Erythroblast (primary cell): ENCODE data around the gene TMEM179.

Experiments
- GATA1 ChIP-seq: IDR thresholded peaks from 2 replicates; pipeline ENCODE4 v1.6.1; 2011; ENCODE audit warnings: low read depth, mild to moderate bottlenecking, control low read depth, low read length, moderate library complexity
- POLR2A ChIP-seq: IDR thresholded peaks from 2 replicates; pipeline ENCODE4 v1.6.1; 2011; ENCODE audit warnings: mild to moderate bottlenecking, low read length

DNA sequence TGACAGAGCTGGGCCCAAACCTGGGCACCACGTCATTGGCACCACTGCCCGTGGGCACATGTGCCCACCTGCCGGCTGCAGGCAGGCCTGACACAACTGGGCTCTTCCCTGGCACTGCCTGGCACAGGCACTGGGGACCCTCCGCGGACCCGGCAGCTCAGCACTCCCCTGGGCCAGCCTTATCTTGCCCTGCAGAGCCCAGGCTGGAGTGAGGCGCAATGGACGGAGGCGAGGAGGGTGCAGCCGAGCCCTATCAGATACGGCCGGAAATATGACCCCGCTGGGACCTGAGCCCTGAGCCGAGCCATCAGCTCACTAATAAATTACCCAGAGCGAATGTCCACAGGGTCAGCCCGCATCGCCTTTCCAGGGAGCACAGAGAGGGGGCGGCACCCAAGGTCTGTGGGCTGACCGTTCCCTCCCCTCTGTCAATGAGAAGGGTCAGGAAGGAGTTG is 26.7 kb downstream of the TMEM179 start:
- TF ChIP-seq POLR2A, result no peak
- TF ChIP-seq GATA1, result no peak
